H9 (cell line): ENCODE results near the gene CABS1. TPM values are rescaled to one million over a fixed set of nuclear protein-coding genes. Genes with fewer than 3 reads are reported as not detected.

Experiments
- DNase-seq: peaks from one replicate; pipeline ENCODE4 v3.0.0-alpha.2; 2017
- H2AFZ ChIP-seq: one replicate; pipeline ENCODE4 v1.6.1; 2013; ENCODE audit warnings: mild to moderate bottlenecking, low read length, control low read depth, moderate library complexity
- H2AK5ac ChIP-seq: 2 replicates; pipeline ENCODE4 v1.6.1; 2013; ENCODE audit warnings: low read length, control low read depth, mixed read lengths; ENCODE audit not compliant: insufficient read length
- H2BK120ac ChIP-seq: one replicate; pipeline ENCODE4 v1.6.1; 2013; ENCODE audit warnings: low read depth, mild to moderate bottlenecking, low read length, control low read depth, inconsistent platforms; ENCODE audit not compliant: poor library complexity, severe bottlenecking
- H2BK12ac ChIP-seq: 2 replicates; pipeline ENCODE4 v1.6.1; 2013; ENCODE audit warnings: low read length, control low read depth, mixed read lengths, low read depth; ENCODE audit not compliant: insufficient read length
- H2BK15ac ChIP-seq: 2 replicates; pipeline ENCODE4 v1.6.1; 2013; ENCODE audit warnings: low read depth, low read length, control low read depth
- H2BK20ac ChIP-seq: one replicate; pipeline ENCODE4 v1.6.1; 2013; ENCODE audit warnings: low read depth, mild to moderate bottlenecking, low read length, control low read depth, inconsistent platforms; ENCODE audit not compliant: poor library complexity, severe bottlenecking
- H2BK5ac ChIP-seq: 2 replicates; pipeline ENCODE4 v1.6.1; 2013; ENCODE audit warnings: low read length, control low read depth, mixed read lengths; ENCODE audit not compliant: insufficient read length
- H3K14ac ChIP-seq: 2 replicates; pipeline ENCODE4 v1.6.1; 2013; ENCODE audit warnings: low read length, control low read depth; ENCODE audit not compliant: insufficient read depth
- H3K18ac ChIP-seq: 2 replicates; pipeline ENCODE4 v1.6.1; 2013; ENCODE audit warnings: low read depth, mild to moderate bottlenecking, mixed read lengths, low read length, control low read depth; ENCODE audit not compliant: insufficient read length
- H3K23ac ChIP-seq: 2 replicates; pipeline ENCODE4 v1.6.1; 2013; ENCODE audit warnings: low read length, control low read depth, mixed read lengths, low read depth; ENCODE audit not compliant: insufficient read length
- H3K23me2 ChIP-seq: 2 replicates; pipeline ENCODE4 v1.6.1; 2013; ENCODE audit warnings: low read depth, mild to moderate bottlenecking, mixed read lengths, low read length, control low read depth; ENCODE audit not compliant: insufficient read length, poor library complexity, severe bottlenecking
- H3K27ac ChIP-seq: 2 replicates; pipeline ENCODE4 v1.5.1; 2013; ENCODE audit warnings: low read length, control low read depth, mixed read lengths, low read depth; ENCODE audit not compliant: insufficient read length
- H3K27me3 ChIP-seq: 2 replicates; pipeline ENCODE4 v1.6.1; 2013; ENCODE audit warnings: low read length, control low read depth, inconsistent platforms; ENCODE audit not compliant: insufficient read depth
- H3K4ac ChIP-seq: 2 replicates; pipeline ENCODE4 v1.6.1; 2013; ENCODE audit warnings: low read depth, mild to moderate bottlenecking, control low read depth, inconsistent platforms, low read length, moderate library complexity
- H3K4me1 ChIP-seq: 2 replicates; pipeline ENCODE4 v1.6.1; 2013; ENCODE audit warnings: low read length, control low read depth, inconsistent platforms; ENCODE audit not compliant: insufficient read depth
- H3K4me2 ChIP-seq: 2 replicates; pipeline ENCODE4 v1.6.1; 2013; ENCODE audit warnings: low read length, control low read depth, mixed read lengths; ENCODE audit not compliant: insufficient read length, insufficient read depth
- H3K56ac ChIP-seq: 2 replicates; pipeline ENCODE4 v1.6.1; 2013; ENCODE audit warnings: low read depth, mild to moderate bottlenecking, mixed read lengths, low read length, control low read depth; ENCODE audit not compliant: insufficient read length
- H3K79me1 ChIP-seq: 2 replicates; pipeline ENCODE4 v1.6.1; 2013; ENCODE audit warnings: low read depth, mild to moderate bottlenecking, moderate library complexity, low read length, control low read depth, inconsistent platforms; ENCODE audit not compliant: insufficient read depth, poor library complexity, severe bottlenecking
- H3K79me2 ChIP-seq: 2 replicates; pipeline ENCODE4 v1.6.1; 2013; ENCODE audit warnings: low read length, control low read depth, inconsistent platforms; ENCODE audit not compliant: insufficient read depth
- H3K9ac ChIP-seq: 2 replicates; pipeline ENCODE4 v1.6.1; 2013; ENCODE audit warnings: low read length, control low read depth, mixed read lengths; ENCODE audit not compliant: insufficient read length; ENCODE audit errors: extremely low read depth
- H3K9me3 ChIP-seq: one replicate; pipeline ENCODE4 v1.6.1; 2013; ENCODE audit warnings: low read depth, low read length, inconsistent platforms; ENCODE audit not compliant: control insufficient read depth
- H3T11ph ChIP-seq: one replicate; pipeline ENCODE4 v1.6.1; 2013; ENCODE audit warnings: mild to moderate bottlenecking, low read length, control low read depth, inconsistent platforms
- H4K20me1 ChIP-seq: one replicate; pipeline ENCODE4 v1.6.1; 2013; ENCODE audit not compliant: control insufficient read depth, insufficient read length, insufficient read depth
- H4K5ac ChIP-seq: 2 replicates; pipeline ENCODE4 v1.6.1; 2013; ENCODE audit warnings: low read depth, mild to moderate bottlenecking, mixed read lengths, low read length, control low read depth; ENCODE audit not compliant: insufficient read length
- H4K8ac ChIP-seq: replicated peaks from 2 replicates; pipeline ENCODE4 v1.6.1; 2013; ENCODE audit warnings: low read length, control low read depth, mixed read lengths, low read depth; ENCODE audit not compliant: insufficient read length
- H4K91ac ChIP-seq: 2 replicates; pipeline ENCODE4 v1.6.1; 2013; ENCODE audit warnings: low read depth, mild to moderate bottlenecking, moderate library complexity, mixed read lengths, low read length, control low read depth; ENCODE audit not compliant: insufficient read length
- H3K27ac Mint-ChIP-seq, 3 experiments: 2 replicates in 2 of 3; 3 replicates in 1 of 3; pipeline ENCODE4 v1.8.0; 2020 to 2021; ENCODE audit warnings: mixed read lengths in 3 of 3, mild to moderate bottlenecking in 1 of 3, moderate library complexity in 1 of 3
- H3K27me3 Mint-ChIP-seq: 2 replicates; pipeline ENCODE4 v1.8.0; 2021; ENCODE audit warnings: low read depth, mild to moderate bottlenecking, moderate library complexity, mixed read lengths
- H3K36me3 Mint-ChIP-seq, 3 experiments: 2 replicates in 2 of 3; 3 replicates in 1 of 3; pipeline ENCODE4 v1.8.0; 2020 to 2021; ENCODE audit warnings: low read depth in 3 of 3, mixed read lengths in 3 of 3; ENCODE audit not compliant: insufficient read depth in 1 of 3
- H3K4me1 Mint-ChIP-seq, 2 experiments: 2 replicates each; pipeline ENCODE4 v1.8.0; 2020; ENCODE audit warnings: mixed read lengths in 2 of 2
- H3K4me3 Mint-ChIP-seq, 2 experiments: 2 replicates in 1 of 2; 3 replicates in 1 of 2; pipeline ENCODE4 v1.8.0; 2020 to 2021; ENCODE audit warnings: mild to moderate bottlenecking in 2 of 2, mixed read lengths in 2 of 2, moderate library complexity in 1 of 2
- H3K9me3 Mint-ChIP-seq, 2 experiments: 2 replicates in 1 of 2; 3 replicates in 1 of 2; pipeline ENCODE4 v1.8.0; 2020; ENCODE audit warnings: mild to moderate bottlenecking in 2 of 2, mixed read lengths in 2 of 2, moderate library complexity in 1 of 2
- WGBS: extraction: QIAGEN DNeasy Blood & Tissue Kit; methylation state at CpG from one replicate; pipeline ENCODE4 v1.1.7; 2013; ENCODE audit warnings: missing lambda C conversion rate, low lambda C conversion rate, mixed read lengths; ENCODE audit not compliant: insufficient read length; ENCODE audit errors: extremely low coverage; 5-methylcytosine and 5-hydroxymethylcytosine counted together
- total RNA-seq: library from RNA; stranded (reverse); gene quantifications from 2 replicates; pipeline ENCODE4 v1.2.1, GENCODE V29; 2021
- TF ChIP-seq, protein P1 (sequence below): fragments of 200-600 bp; sonication (generic); conservative IDR thresholded peaks from 3 replicates; pipeline ENCODE4 v1.8.0; 2021; ENCODE audit warnings: antibody characterized with exemption, mild to moderate bottlenecking

Gene CABS1
- total RNA-seq, 1 experiment from 2014 or later = 0.15 TPM

DNA sequence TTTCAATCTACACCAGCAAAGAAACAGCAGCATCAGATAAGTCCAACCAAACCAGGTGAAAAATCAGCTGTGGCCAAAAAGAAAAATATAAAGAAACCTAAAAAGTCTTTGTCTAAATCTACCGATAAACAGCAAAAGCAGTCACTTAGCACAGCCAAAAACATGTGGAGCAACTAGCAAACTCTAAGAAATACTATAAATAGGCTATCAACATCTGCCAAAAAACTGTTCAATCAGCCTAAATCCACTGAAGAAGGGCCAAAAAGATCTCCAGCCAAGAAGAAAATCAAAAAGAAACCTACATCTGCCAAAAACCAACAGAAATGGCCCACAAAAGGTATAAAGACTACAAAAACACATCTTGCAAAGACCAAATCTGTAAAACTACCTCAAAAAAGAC lies 36.7 kb upstream of the CABS1 start:
- Histone ChIP-seq H3K23me2 (no peaks in the 10 kb centered on the region), H3K4me1 (no peaks in the 10 kb centered on the region), H2BK5ac (no peak overlapping the region), H2BK12ac (no peak overlapping the region), H3K79me2 (no peaks in the 10 kb centered on the region), H3K56ac (no peak overlapping the region), H2AK5ac (no peak overlapping the region), H3K14ac (no peak overlapping the region), H4K5ac (no peak overlapping the region), H3K23ac (no peak overlapping the region), H4K20me1 (no peaks in the 10 kb centered on the region), H3K27me3 (no peaks in the 10 kb centered on the region), H3K79me1 (no peaks in the 10 kb centered on the region), H2BK15ac (no peak overlapping the region), H2AFZ (no peak overlapping the region), H4K8ac (no peak overlapping the region), H3K18ac (no peak overlapping the region), H3K27ac (no peak overlapping the region), H2BK20ac (no peak overlapping the region), H2BK120ac (no peak overlapping the region), H3K4me2 (no peak overlapping the region), H3K9me3 (no peaks in the 10 kb centered on the region), H4K91ac (no peak overlapping the region), H3K4ac (no peak overlapping the region), H3K9ac (no peak overlapping the region), H3T11ph (no peak overlapping the region)
- Mint-ChIP-seq H3K4me3 (no peak overlapping the region), H3K9me3 (no peaks in the 10 kb centered on the region), H3K36me3 (no peaks in the 10 kb centered on the region), H3K27ac (no peak overlapping the region), H3K4me1 (peaks cover 4% of the 10 kb centered on the region in 2 experiments; a peak in 2 of 4 replicates), H3K27me3 (no peaks in the 10 kb centered on the region)
- WGBS = no CpG with 5 or more reads among the region's 1 CpG
- no peak for DNase-seq
- TF ChIP-seq, protein P1, sequence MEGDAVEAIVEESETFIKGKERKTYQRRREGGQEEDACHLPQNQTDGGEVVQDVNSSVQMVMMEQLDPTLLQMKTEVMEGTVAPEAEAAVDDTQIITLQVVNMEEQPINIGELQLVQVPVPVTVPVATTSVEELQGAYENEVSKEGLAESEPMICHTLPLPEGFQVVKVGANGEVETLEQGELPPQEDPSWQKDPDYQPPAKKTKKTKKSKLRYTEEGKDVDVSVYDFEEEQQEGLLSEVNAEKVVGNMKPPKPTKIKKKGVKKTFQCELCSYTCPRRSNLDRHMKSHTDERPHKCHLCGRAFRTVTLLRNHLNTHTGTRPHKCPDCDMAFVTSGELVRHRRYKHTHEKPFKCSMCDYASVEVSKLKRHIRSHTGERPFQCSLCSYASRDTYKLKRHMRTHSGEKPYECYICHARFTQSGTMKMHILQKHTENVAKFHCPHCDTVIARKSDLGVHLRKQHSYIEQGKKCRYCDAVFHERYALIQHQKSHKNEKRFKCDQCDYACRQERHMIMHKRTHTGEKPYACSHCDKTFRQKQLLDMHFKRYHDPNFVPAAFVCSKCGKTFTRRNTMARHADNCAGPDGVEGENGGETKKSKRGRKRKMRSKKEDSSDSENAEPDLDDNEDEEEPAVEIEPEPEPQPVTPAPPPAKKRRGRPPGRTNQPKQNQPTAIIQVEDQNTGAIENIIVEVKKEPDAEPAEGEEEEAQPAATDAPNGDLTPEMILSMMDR = no peak
